IMR-90 (cell line): ENCODE data around the gene KCNJ6. TPM values are rescaled to one million over a fixed set of nuclear protein-coding genes. Genes with fewer than 3 reads are reported as not detected.

ENCODE experiments used
- ATAC-seq: fragments of 200-7000 bp; cut with Tn5 transposase; 2 replicates; pipeline ENCODE4 v1.9.1; 2020; ENCODE audit warnings: low read depth, mild to moderate bottlenecking, moderate library complexity
- BruUV-seq: library from RNA; stranded (reverse); fragments of 400-500 nt; replicated peaks from 2 replicates; lab custom pipeline; 2021; lab: Mats Ljungman, UMichigan
- CTCF ChIA-PET: fragments of 300-600 bp; formaldehyde crosslinking; extraction: SDS; loops from one replicate; lab custom pipeline; 2021; ENCODE audit warnings: antibody characterized with exemption; lab: Yijun Ruan, JAX
- POLR2A ChIA-PET: fragments of 300-600 bp; sonication (Branson Sonifier 250); formaldehyde crosslinking; loops from one replicate; lab custom pipeline; 2022; ENCODE audit warnings: antibody characterized with exemption; ENCODE audit not compliant: unreplicated experiment; lab: Charles Lee
- DNase-seq: peaks from one replicate; pipeline ENCODE4 v3.0.0; 2013
- H2AFZ ChIP-seq: replicated peaks from 2 replicates; pipeline ENCODE3; 2013; ENCODE audit warnings: low read length, mild to moderate bottlenecking; ENCODE audit not compliant: poor library complexity
- H2AK5ac ChIP-seq: 2 replicates; pipeline ENCODE4 v1.6.1; 2013; ENCODE audit warnings: low read depth, low read length, inconsistent platforms
- H2AK9ac ChIP-seq: replicated peaks from 2 replicates; pipeline ENCODE3; 2013; ENCODE audit warnings: mild to moderate bottlenecking, low read depth, low read length, moderate library complexity; ENCODE audit not compliant: poor library complexity
- H2BK120ac ChIP-seq: 2 replicates; pipeline ENCODE4 v1.6.1; 2013; ENCODE audit warnings: low read depth, low read length, inconsistent platforms
- H2BK15ac ChIP-seq: 3 replicates; pipeline ENCODE4 v1.6.1; 2013; ENCODE audit warnings: low read depth, low read length, inconsistent platforms
- H2BK20ac ChIP-seq: 2 replicates; pipeline ENCODE4 v1.6.1; 2013; ENCODE audit warnings: low read depth, mild to moderate bottlenecking, inconsistent platforms, low read length, moderate library complexity
- H2BK5ac ChIP-seq: 2 replicates; pipeline ENCODE4 v1.6.1; 2013; ENCODE audit warnings: mild to moderate bottlenecking, low read depth, low read length, inconsistent platforms; ENCODE audit not compliant: poor library complexity, severe bottlenecking
- H3K14ac ChIP-seq: replicated peaks from 2 replicates; pipeline ENCODE4 v1.6.1; 2013; ENCODE audit warnings: low read depth, low read length, inconsistent platforms
- H3K18ac ChIP-seq: 2 replicates; pipeline ENCODE4 v1.6.1; 2013; ENCODE audit warnings: low read depth, low read length, control low read depth
- H3K23ac ChIP-seq: 2 replicates; pipeline ENCODE4 v1.6.1; 2013; ENCODE audit warnings: low read depth, low read length, inconsistent platforms
- H3K27ac ChIP-seq: 2 replicates; pipeline ENCODE4 v1.5.1; 2013; ENCODE audit warnings: mild to moderate bottlenecking, control low read depth, low read length; ENCODE audit not compliant: insufficient read depth
- H3K27me3 ChIP-seq: 2 replicates; pipeline ENCODE4 v1.6.1; 2013; ENCODE audit warnings: low read length; ENCODE audit not compliant: control insufficient read depth, insufficient read depth
- H3K36me3 ChIP-seq: 2 replicates; pipeline ENCODE4 v1.6.1; 2013; ENCODE audit warnings: low read length, mixed read lengths; ENCODE audit not compliant: control insufficient read depth, insufficient read depth
- H3K4ac ChIP-seq: 2 replicates; pipeline ENCODE4 v1.6.1; 2013; ENCODE audit warnings: low read depth, low read length, inconsistent platforms
- H3K4me1 ChIP-seq: 2 replicates; pipeline ENCODE4 v1.6.1; 2013; ENCODE audit warnings: low read length, mixed read lengths; ENCODE audit not compliant: control insufficient read depth, insufficient read depth
- H3K4me2 ChIP-seq: 2 replicates; pipeline ENCODE4 v1.6.1; 2013; ENCODE audit warnings: low read depth, mild to moderate bottlenecking, control low read depth, low read length, moderate library complexity
- H3K4me3 ChIP-seq: 2 replicates; pipeline ENCODE4 v1.5.1; 2013; ENCODE audit warnings: low read depth, mild to moderate bottlenecking, control low read depth, low read length, moderate library complexity; ENCODE audit not compliant: insufficient read depth
- H3K56ac ChIP-seq: 2 replicates; pipeline ENCODE4 v1.6.1; 2013; ENCODE audit warnings: low read length, inconsistent platforms; ENCODE audit not compliant: insufficient read depth; ENCODE audit errors: extremely low read depth
- H3K79me1 ChIP-seq, 2 experiments: 2 replicates each; pipeline ENCODE4 v1.6.1; 2013; ENCODE audit warnings: low read length in 2 of 2, inconsistent platforms in 1 of 2, low read depth in 1 of 2
- H3K9ac ChIP-seq: 2 replicates; pipeline ENCODE4 v1.6.1; 2013; ENCODE audit warnings: low read depth, low read length, control low read depth
- H3K9me1 ChIP-seq: 2 replicates; pipeline ENCODE4 v1.6.1; 2013; ENCODE audit warnings: low read length, inconsistent platforms; ENCODE audit not compliant: insufficient read depth
- H3K9me3 ChIP-seq: 2 replicates; pipeline ENCODE4 v1.6.1; 2013; ENCODE audit warnings: low read length; ENCODE audit not compliant: control insufficient read depth, insufficient read depth
- H4K20me1 ChIP-seq: 2 replicates; pipeline ENCODE4 v1.6.1; 2013; ENCODE audit warnings: low read length, inconsistent platforms; ENCODE audit not compliant: insufficient read depth
- H4K5ac ChIP-seq: 2 replicates; pipeline ENCODE4 v1.6.1; 2013; ENCODE audit warnings: mild to moderate bottlenecking, low read depth, low read length, control low read depth
- H4K8ac ChIP-seq, 2 experiments: 2 replicates each; pipeline ENCODE4 v1.6.1; 2013; ENCODE audit warnings: low read depth in 2 of 2, low read length in 2 of 2, control low read depth in 1 of 2, inconsistent platforms in 1 of 2
- H4K91ac ChIP-seq: 2 replicates; pipeline ENCODE4 v1.6.1; 2013; ENCODE audit warnings: low read depth, low read length, inconsistent platforms; ENCODE audit not compliant: insufficient read depth
- MXI1 ChIP-seq: IDR thresholded peaks from 2 replicates; pipeline ENCODE4 v1.6.1; 2012; ENCODE audit warnings: low read depth, mild to moderate bottlenecking, low read length, moderate library complexity, borderline replicate concordance
- RCOR1 ChIP-seq: IDR thresholded peaks from 2 replicates; pipeline ENCODE4 v1.6.1; 2012; ENCODE audit warnings: mild to moderate bottlenecking, low read length, improper control_type of control experiment; ENCODE audit not compliant: insufficient replicate concordance
- SMC3 ChIP-seq: fragments of 150-350 bp; IDR thresholded peaks from 2 replicates; pipeline ENCODE4 v1.6.1; 2016; ENCODE audit warnings: low read depth, mild to moderate bottlenecking, antibody characterized with exemption, low read length, moderate library complexity
- WGBS, 2 experiments: methylation state at CpG; one replicate each; pipeline versions ENCODE4 v1.1.5 to v1.1.7; 2013; ENCODE audit warnings: missing lambda C conversion rate in 2 of 2; ENCODE audit not compliant: insufficient read length in 1 of 2; ENCODE audit errors: extremely low coverage in 2 of 2; 5-methylcytosine and 5-hydroxymethylcytosine counted together
- dilution Hi-C: fragments of 300-500 bp; cut with HindIII; formaldehyde crosslinking; loops from one replicate; pipeline ENCODE4 v1.14.3; 2018; ENCODE audit warnings: low sequenced_read_pairs; ENCODE audit not compliant: unreplicated experiment
- in situ Hi-C: fragments of 300-500 bp; cut with MboI; formaldehyde crosslinking; loops from 3 replicates; pipeline ENCODE4 v1.14.3; 2019; ENCODE audit warnings: low sequenced_read_pairs, inconsistent platforms, mixed read lengths
- intact Hi-C: fragments of 100-400 bp; cut with micrococcal nuclease; formaldehyde crosslinking; loops from 2 replicates; pipeline ENCODE4 v1.10.0; 2022
- polyA plus RNA-seq, 3 experiments: library from polyadenylated mRNA; depleted of rRNA; stranded (reverse); fragments of >200 nt; gene quantifications; 2 replicates each; pipeline ENCODE4 v1.2.3, GENCODE V29; 2012; ENCODE audit warnings: low replicate concordance in 1 of 3
- total RNA-seq: library from RNA; depleted of rRNA; stranded (reverse); fragments of >200 nt; gene quantifications from 2 replicates; pipeline ENCODE4 v1.2.3, GENCODE V29; 2012

KCNJ6 gene
- total and polyA plus RNA-seq, 2 of the 4 experiments (the other 2 are of a cell fraction) = under 0.01 to 0.02 TPM

DNA sequence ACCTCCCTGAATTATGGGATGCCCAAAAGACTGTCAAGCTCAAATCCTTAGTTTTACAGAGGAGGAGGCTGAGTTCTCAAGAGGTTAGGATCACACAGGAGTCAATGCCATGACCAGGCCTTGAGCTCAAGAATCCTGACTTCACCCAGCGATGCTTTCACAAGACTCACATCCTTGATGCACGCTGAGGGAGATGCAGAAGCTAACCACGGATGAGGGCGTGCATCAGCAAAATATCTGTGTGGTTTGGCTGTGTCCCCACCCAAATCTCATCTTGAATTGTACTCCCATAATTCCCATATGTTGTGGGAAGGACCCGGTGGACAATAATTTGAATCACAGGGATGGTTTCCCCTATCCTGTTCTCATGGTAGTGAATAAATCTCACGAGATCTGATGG is 133.2 kb downstream of the KCNJ6 start:
- Histone ChIP-seq H2BK5ac (no peak overlapping the region), H2BK20ac (no peak overlapping the region), H2AK9ac (no peak overlapping the region), H3K79me1 (no peaks in the 10 kb centered on the region), H3K14ac (no peak overlapping the region), H3K4me2 (no peak overlapping the region), H2BK15ac (peak overlapping the region; percentile 4; the same call in 1 of the 3 replicates), H3K9me3 (peaks cover 4% of the 10 kb centered on the region), H3K36me3 (no peaks in the 10 kb centered on the region), H2AK5ac (no peak overlapping the region), H4K8ac (no peak overlapping the region), H3K4ac (no peak overlapping the region), H3K4me1 (peaks cover 9% of the 10 kb centered on the region), H4K91ac (no peak overlapping the region), H3K18ac (no peak overlapping the region), H4K20me1 (no peaks in the 10 kb centered on the region), H3K27ac (no peak overlapping the region), H4K5ac (no peak overlapping the region), H3K9ac (no peak overlapping the region), H3K56ac (no peak overlapping the region), H2AFZ (no peak overlapping the region), H3K27me3 (peaks cover 3% of the 10 kb centered on the region), H3K23ac (no peak overlapping the region), H3K4me3 (no peak overlapping the region), H2BK120ac (no peak overlapping the region; the same call in 1 of the 2 replicates), H3K9me1 (peaks cover 3% of the 10 kb centered on the region; the same call in 1 of the 2 replicates)
- CTCF ChIA-PET = no interaction called here
- in situ Hi-C loops = no loop called here
- BruUV-seq = no TSS peak
- dilution Hi-C loops = no loop called here
- WGBS, 2 experiments = no CpG with 5 or more reads among the region's 6 CpGs
- TF ChIP-seq MXI1 = no peak
- TF ChIP-seq RCOR1 = no peak
- TF ChIP-seq SMC3 = no peak
- intact Hi-C loops = no loop called here
- POLR2A ChIA-PET = no interaction called here
- DNase-seq = peak; percentile 35
- ATAC-seq = no peak
